COLO829 (cell line): ENCODE data around the gene ADGRE3.
"Not testable (repeated sequence)": the region's sequence is repeated elsewhere in the genome, so short reads cannot be mapped to it uniquely, and the experiment has no call there.

Source experiments
- DNase-seq: peaks from one replicate; pipeline ENCODE4 v3.0.0; 2012; ENCODE audit warnings: low spot score

The ADGRE3 gene

GRCh38 chr19:14661372-14661924 lies 13.2 kb downstream of the ADGRE3 start:
- DNase-seq, result no peak

DNA sequence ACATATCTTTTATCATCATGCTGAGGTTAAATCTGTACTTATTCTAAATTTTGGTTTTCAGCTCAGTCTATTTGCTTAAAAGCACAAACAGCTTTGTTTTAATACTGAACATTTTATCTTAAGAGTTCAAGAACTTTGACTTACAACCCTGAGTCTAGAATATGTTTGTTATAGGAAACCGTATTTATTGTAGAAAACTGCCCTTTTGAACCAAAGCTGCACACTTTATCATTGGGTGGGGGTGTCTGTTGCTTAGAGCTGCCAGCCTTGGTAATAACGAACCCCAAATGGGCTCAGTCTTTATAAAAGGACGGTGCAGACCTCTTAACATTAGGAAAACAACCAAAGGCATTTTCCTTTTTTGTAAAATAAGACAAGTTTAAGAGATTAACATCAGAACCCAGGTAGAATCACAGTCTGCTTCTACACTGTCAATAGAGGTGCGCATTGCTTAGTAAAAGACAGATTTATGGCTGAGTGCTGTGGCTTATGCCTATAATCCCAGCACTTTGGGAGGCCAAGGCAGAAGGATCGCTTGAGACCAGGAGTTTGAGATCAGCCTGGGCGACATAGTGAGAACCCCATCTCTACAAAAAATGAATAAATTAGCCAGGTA lies 14.7 kb downstream of the ADGRE3 start:
- DNase-seq, result no peak

- no peak for DNase-seq
These were observed 18.9 kb downstream of the ADGRE3 start for GRCh38 chr19:14655726-14656125.

- no peak for DNase-seq
These were observed 19.7 kb downstream of the ADGRE3 start for GRCh38 chr19:14654786-14655560.

- no peak for DNase-seq
These were observed 24.5 kb downstream of the ADGRE3 start for GRCh38 chr19:14650161-14650560.

DNA sequence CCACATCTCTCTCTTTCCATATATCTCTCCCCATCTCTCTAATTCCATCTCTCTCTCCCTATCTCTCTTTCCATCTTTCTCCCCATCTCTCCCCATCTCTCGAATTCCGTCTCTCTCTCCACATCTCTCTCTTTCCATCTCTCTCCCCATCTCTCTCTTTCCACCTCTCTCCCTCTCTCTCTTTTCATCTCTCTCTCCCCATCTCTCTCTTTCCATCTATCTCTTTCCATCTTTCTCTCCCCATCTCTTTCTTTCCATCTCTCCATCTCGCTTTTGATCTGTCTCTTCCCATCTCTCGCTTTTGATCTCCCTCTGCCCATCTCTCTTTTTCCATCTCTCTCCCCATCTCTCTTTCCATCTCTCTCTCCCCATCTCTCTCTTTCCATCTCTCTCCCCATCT lies 25.6 kb downstream of the ADGRE3 start:
- DNase-seq, result no peak

GRCh38 chr19:14648506-14648905 lies 26.1 kb downstream of the ADGRE3 start:
- DNase-seq, result no peak

DNA sequence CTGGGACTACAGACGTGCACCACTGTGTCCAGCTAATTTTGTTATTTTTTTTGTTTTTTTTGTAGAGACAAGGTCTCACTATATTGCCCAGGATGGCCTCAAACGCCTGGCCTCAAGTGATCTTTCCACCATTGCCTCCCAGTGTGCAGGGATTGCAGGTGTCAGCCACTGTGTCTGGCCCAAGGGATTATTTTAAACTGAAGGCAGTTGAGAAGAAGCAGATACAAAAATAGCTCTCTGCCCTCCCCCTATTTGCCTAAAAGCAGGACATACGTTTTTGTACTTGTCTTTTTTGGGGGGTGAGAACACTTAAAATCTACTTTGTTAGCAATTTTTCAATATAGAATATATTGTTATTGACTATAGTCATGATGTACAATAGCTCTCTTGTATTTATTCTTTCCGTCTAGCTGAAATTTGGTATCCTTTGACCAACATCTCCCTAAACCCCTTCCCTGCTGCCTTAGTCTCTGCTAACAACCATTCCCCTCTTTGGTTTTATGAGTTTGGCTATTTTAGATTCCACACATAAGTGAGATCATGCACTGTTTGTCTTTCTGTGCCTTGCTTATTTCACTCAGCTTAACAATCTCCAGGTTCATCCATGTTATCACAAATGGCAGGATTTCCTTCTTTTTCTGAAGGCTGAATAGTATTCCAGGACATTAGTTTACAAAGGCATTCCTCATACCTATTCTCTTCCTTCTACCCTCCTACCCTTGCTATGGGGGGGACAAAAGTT lies 34.9 kb downstream of the ADGRE3 start:
- no peak for DNase-seq

DNA sequence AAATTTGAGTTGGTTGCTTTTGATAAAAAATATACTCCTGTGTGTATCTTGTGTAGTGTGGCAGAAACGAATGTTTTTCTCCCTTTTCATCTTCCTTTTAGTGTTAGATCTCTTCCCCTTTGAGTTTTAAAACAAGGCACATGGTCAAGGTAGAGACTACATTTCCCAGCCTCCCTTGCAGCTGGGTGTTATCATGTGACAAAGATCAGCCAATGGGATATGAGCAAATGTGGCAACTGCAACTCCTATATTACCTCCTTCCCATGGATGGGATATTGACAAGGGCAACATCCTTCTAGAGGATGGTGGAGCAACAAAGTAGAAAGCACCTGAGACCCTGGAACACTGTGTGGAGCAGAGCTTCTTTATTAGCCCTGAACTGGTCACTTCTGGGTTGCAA lies 42.4 kb downstream of the ADGRE3 start:
- peak; percentile 64 for DNase-seq

GRCh38 chr19:14629557-14629956 lies 45.1 kb downstream of the ADGRE3 start:
- no peak for DNase-seq

- DNase-seq, result not testable (repeated sequence)
These were observed 50.2 kb downstream of the ADGRE3 start for GRCh38 chr19:14624491-14624890.

DNA sequence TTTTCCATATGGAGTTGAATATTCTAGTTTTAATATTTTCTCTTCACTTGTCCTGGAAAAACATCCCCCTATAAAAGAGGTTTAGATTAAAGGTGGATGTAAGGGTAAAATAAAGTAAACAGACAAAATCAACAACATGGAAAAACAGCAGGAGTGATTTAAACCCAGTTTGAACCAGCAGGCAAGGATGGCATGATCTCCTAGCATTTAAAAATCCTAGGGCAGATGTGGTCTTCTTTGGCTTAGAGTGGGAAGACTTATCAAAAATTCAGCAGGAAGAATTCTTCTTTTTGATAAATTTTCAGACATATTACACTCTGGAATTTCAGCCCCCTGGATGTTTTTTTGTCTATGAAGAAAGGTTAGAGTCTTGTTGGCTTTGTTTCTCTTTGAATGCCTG lies 55.2 kb downstream of the ADGRE3 start:
- DNase-seq, result no peak

- no peak for DNase-seq
These were observed 58.2 kb downstream of the ADGRE3 start for GRCh38 chr19:14616407-14616806.

DNA sequence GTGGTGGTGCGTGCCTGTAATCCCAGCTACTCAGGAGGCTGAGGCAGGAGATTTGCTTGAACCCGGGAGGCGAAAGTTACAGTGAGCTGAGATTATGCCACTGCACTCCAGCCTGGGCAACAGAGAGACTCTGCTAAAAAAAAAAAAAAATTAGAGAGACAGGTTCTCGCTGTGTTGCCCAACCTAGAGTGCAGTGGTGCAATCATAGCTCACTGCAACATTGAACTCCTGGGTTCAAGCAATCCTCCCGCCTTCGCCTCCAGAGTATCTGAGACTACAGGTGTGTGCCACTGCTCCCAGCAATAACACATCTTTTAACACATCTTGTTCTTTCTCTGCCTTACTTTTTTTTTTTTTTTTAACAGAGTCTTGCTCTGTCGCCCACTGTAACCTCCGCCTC lies 59.0 kb downstream of the ADGRE3 start:
- DNase-seq, result no peak

DNA sequence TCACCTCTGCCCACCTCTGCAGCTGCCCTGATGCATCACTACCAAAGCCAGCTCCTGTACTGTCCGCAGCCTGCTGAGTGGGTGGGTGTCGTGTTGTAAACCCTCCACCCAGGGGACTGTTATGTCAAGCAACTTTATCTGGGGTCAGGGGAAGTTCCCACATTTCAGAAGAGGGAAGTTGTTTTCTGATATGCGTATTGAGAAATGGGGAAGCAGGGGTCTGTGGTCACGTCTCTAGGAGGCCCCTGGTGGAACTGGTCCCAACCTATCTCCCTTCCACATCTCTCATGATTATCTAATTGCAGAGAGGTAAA lies 60.6 kb downstream of the ADGRE3 start:
- DNase-seq, result no peak

- DNase-seq, result not testable (repeated sequence)
These were observed 61.1 kb downstream of the ADGRE3 start for GRCh38 chr19:14613399-14614098.

GRCh38 chr19:14612657-14613056 lies 62.0 kb downstream of the ADGRE3 start:
- DNase-seq, result no peak

GRCh38 chr19:14612242-14612641 lies 62.4 kb downstream of the ADGRE3 start:
- DNase-seq, result not testable (repeated sequence)

GRCh38 chr19:14611051-14611450 lies 63.6 kb downstream of the ADGRE3 start:
- no peak for DNase-seq

DNA sequence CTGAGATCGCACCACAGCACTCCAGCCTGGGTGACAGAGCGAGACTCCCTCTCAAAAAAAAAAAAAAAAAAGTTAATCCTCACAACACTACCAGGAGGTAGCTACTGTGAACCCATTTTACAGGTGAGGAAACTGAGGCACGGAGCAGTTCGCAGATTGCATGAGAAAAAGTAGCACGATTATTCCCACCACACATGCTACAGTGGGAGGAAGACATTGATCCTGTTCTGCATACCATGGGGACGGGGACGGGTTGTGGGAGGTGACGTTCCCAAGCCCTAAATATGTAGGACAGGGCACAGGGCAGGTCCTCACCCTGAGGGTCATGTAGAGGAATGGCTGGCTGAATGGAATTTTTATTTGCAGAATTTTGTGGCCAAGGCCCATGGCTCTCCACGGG lies 68.0 kb downstream of the ADGRE3 start:
- no peak for DNase-seq

DNA sequence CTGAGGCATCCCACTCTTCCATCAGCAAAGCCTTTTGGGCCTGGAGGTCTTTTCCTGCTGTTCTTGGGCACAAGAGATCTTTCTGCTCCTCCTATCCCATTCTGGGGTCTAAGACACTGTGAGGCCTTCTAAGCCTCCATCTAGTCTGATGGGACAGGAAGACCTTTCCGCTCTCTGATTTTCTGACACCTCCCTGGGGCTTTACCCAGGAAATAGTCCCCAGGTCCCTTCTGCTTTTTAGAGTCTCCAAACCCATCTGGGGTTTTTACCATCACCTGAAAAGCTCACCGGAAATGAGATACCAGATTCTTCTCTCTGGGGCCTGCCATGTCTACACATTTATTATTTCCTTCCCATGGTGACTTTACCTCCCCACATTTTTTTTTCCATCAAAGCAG lies 70.7 kb downstream of the ADGRE3 start:
- no peak for DNase-seq

DNA sequence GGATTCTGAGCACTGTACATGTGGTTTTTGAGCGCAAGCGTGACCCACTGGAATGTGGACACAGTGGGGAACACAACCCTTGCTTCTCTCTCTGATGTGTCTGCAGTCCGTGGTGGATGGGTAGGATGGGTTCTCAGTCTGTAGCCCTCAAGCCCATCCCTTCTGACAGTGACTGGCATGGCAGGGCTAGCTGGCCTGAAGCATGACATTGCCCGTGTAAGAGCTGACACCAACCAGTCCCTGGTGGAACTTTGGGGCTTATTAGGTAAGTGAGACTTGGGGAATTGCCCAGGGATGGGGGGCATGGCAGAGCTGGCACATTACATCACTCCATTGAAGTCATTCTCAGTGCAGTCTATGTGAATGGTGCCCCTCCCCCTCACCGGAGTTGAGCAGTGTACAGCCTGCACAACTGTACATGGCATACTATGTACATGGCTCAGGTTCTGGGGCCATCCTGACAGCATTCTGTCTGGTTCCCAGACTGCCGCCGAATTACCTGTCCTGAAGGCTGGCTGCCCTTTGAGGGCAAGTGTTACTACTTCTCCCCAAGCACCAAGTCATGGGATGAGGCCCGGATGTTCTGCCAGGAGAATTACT lies 75.0 kb downstream of the ADGRE3 start:
- no peak for DNase-seq
